ENCODE results near the gene MEGF11. TPM values are rescaled to one million over a fixed set of nuclear protein-coding genes. Genes with fewer than 3 reads are reported as not detected.

MEGF11 gene
- total RNA-seq, 4 donors from 2014 or later, result 0.87 to 7.3 (median 4.9) TPM

GRCh38 chr15:66210684-66211083, 42.9 kb downstream of the MEGF11 start:
- 92% methylated on average over 4 of the region's 4 CpGs for WGBS, 2 donors
- Histone ChIP-seq H3K27me3 (no peaks in the 10 kb centered on the region), H3K4me1 (no peaks in the 10 kb centered on the region), H3K4me3 (no peak overlapping the region), H3K36me3 (no peaks in the 10 kb centered on the region), H3K27ac (no peak overlapping the region), H3K9me3 (peaks cover 0 to 12% (median 0%) of the 10 kb centered on the region in 4 donors)
- no peak for DNase-seq (ENCODE audit: low spot score in 2 of 2)
- TF ChIP-seq POLR2A (IDR thresholded peaks at IDR 0.05) (no peak), CTCF (IDR thresholded peaks at IDR 0.05) (no peak), EP300 (IDR thresholded peaks at IDR 0.05) (no peak)

- Histone ChIP-seq H3K9me3 (no peaks in the 10 kb centered on the region), H3K36me3 (no peaks in the 10 kb centered on the region), H3K27ac (no peak overlapping the region), H3K4me1 (no peaks in the 10 kb centered on the region), H3K4me3 (no peak overlapping the region), H3K27me3 (no peaks in the 10 kb centered on the region)
- WGBS, 2 donors, result 100% methylated on average over 2 of the region's 2 CpGs
- no peak for DNase-seq (ENCODE audit: low spot score in 2 of 2)
- TF ChIP-seq CTCF (IDR thresholded peaks at IDR 0.05), result no peak
- TF ChIP-seq EP300 (IDR thresholded peaks at IDR 0.05), result no peak
- no peak for TF ChIP-seq POLR2A (IDR thresholded peaks at IDR 0.05)
These were observed 54.8 kb downstream of the MEGF11 start for GRCh38 chr15:66198757-66199156.

- Histone ChIP-seq H3K27ac (no peak overlapping the region), H3K36me3 (no peaks in the 10 kb centered on the region), H3K4me1 (no peaks in the 10 kb centered on the region), H3K27me3 (no peaks in the 10 kb centered on the region), H3K4me3 (no peak overlapping the region), H3K9me3 (no peaks in the 10 kb centered on the region)
- 27 to 38% methylated on average over 2 of the region's 2 CpGs for WGBS, 2 donors
- TF ChIP-seq CTCF (IDR thresholded peaks at IDR 0.05) (no peak), POLR2A (IDR thresholded peaks at IDR 0.05) (no peak), EP300 (IDR thresholded peaks at IDR 0.05) (no peak)
- DNase-seq (ENCODE audit: low spot score in 2 of 2), result no peak
These were observed 56.9 kb downstream of the MEGF11 start for GRCh38 chr15:66196602-66197001.

GRCh38 chr15:66195621-66196230, 57.8 kb downstream of the MEGF11 start:
- Histone ChIP-seq H3K27me3 (peaks cover 0 to 4% of the 10 kb centered on the region in 2 donors), H3K4me3 (no peak overlapping the region), H3K4me1 (no peaks in the 10 kb centered on the region), H3K9me3 (no peaks in the 10 kb centered on the region), H3K36me3 (no peaks in the 10 kb centered on the region), H3K27ac (no peak overlapping the region)
- no peak for DNase-seq (ENCODE audit: low spot score in 2 of 2)
- TF ChIP-seq EP300 (IDR thresholded peaks at IDR 0.05) (no peak), CTCF (IDR thresholded peaks at IDR 0.05) (no peak), POLR2A (IDR thresholded peaks at IDR 0.05) (no peak)
- WGBS, 2 donors, result 73 to 81% methylated on average over 9 to 10 of the region's 10 CpGs

GRCh38 chr15:66193066-66193465, 60.5 kb downstream of the MEGF11 start:
- Histone ChIP-seq H3K4me1 (no peaks in the 10 kb centered on the region), H3K36me3 (no peaks in the 10 kb centered on the region), H3K9me3 (no peaks in the 10 kb centered on the region), H3K27me3 (peaks cover 0 to 4% of the 10 kb centered on the region in 2 donors), H3K27ac (no peak overlapping the region), H3K4me3 (no peak overlapping the region)
- TF ChIP-seq CTCF (IDR thresholded peaks at IDR 0.05) (no peak), EP300 (IDR thresholded peaks at IDR 0.05) (no peak), POLR2A (IDR thresholded peaks at IDR 0.05) (no peak)
- WGBS, 2 donors, result 89% methylated on average over 3 of the region's 3 CpGs
- DNase-seq (ENCODE audit: low spot score in 2 of 2), result no peak
